Stimulated activated CD8-positive, alpha-beta memory T cell treated with anti-CD3 and anti-CD28 coated beads, Interleukin-2, amount 100 ng/mL, for 1 hour (primary cell): Measurements from ENCODE around the gene NXNL2.

ENCODE experiments used
- DNase-seq, 2 donors: peaks; one replicate each; pipeline ENCODE4 v3.0.0-alpha.2; 2020; ENCODE audit warnings: low read depth in 2 of 2

The NXNL2 gene

GRCh38 chr9:88534456-88535225 lies at the start of gene NXNL2:
NXNL2 (plus strand) TSS chr9:88535178; CDS start chr9:88535435, 257 bp downstream.
- peak in 1 of 2 donors; percentile 21 for DNase-seq

- no peak for DNase-seq
Observed at GRCh38 chr9:88488166-88488565, 46.8 kb upstream of the NXNL2 start.

GRCh38 chr9:88494983-88495721 lies 39.8 kb upstream of the NXNL2 start:
- DNase-seq, result no peak

GRCh38 chr9:88497224-88497623 lies 37.8 kb upstream of the NXNL2 start:
- DNase-seq, result no peak

DNA sequence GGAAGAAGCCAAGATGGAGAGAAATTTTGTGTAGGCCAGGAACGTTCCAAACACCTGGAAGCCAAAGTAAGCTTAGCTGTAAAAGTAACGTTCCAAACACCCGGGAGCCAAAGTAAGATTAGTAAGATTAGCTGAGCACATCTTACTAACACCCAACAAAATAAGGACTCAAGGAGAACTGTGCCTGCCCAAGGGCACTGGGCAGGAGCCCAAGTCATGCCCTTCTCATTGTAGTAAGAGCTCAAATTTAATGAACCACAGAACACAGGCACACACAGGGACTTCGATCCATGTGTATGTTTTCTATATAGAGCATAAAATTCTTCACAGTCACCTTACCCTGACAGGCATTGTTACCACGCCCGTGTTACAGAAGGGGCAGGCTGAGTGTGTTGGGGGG lies 36.1 kb upstream of the NXNL2 start:
- no peak for DNase-seq

- no peak for DNase-seq
Observed at GRCh38 chr9:88501086-88501485, 33.9 kb upstream of the NXNL2 start.

- no peak for DNase-seq
Observed at GRCh38 chr9:88502552-88503034, 32.4 kb upstream of the NXNL2 start.

DNA sequence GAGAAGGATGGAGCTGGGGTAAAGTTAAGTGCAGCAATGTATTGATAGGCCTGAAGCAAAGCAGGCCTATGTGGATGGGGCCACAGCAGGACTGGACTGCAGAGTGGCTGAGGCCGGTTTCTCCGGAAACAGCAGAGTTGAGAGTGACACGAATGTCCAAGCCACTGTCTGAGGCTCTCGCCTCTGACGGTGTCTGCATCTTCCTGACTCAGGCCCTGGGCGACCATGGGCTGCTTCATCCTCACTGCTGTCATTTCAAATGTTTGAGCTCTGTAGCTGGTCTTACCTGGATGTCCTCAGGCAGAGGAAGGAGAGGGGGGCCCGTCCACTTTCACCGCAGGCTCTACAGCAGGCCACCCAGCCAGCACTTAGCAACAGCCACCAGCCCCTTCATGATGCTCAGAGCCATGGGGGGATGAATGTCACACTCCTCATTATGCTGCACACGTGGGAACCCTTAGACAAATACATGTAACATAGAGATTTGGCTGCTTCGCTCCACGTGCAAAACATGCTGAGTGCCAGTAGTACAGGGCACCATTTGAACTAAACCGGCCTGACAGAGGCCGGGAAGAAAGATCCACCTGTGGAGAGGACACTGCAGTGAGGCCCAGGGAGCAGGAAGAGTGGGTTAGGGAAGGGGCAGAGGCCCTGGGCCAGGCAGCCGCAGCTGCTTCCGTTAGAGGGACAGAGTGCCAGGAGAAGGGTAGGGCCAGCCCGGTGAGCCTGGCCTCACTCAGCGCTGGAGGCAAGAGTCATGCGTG lies 31.7 kb upstream of the NXNL2 start:
- no peak for DNase-seq

DNA sequence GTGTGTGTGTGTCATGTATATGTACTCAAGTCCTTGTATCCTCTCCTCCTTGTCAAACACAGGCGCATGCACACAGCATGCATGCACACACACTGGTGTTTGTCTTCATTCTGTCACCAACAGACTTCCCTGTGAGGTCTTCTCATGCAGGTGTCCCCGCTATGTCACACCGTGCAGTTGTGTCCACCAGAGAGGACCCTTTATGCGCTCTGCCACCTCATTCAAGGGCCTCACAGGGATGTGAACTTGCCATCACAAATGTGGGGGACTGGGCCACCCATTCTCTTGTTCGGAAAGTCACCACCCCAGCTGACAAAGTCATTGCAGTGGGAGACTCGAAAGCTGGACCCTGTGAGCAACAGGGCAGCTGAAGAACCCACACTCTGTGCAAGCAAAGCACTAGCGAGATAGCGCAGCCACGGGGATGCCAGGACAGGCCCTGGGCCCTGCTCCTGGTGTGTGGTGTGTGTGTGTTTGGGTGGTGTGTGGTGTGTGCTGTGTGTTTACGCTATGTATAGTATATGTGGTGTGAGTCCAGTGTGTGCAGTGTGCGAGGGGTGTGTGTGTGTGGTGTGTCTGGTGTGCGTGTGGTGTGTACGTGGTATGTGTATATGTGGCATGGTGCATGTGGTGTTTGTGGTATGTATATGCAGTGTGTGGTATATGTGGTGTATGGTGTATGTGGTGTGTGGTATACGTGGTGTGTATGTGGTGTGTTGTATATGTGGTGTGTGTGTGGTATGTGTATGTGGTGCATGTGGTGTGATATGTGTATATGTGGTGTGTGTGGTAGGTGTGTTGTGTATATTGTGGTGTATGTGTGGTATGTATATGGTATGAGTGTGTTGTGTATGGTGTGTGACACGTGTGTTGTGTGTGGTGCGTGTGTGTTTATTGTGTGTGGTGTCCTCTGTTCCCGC lies 30.9 kb upstream of the NXNL2 start:
- no peak for DNase-seq

DNA sequence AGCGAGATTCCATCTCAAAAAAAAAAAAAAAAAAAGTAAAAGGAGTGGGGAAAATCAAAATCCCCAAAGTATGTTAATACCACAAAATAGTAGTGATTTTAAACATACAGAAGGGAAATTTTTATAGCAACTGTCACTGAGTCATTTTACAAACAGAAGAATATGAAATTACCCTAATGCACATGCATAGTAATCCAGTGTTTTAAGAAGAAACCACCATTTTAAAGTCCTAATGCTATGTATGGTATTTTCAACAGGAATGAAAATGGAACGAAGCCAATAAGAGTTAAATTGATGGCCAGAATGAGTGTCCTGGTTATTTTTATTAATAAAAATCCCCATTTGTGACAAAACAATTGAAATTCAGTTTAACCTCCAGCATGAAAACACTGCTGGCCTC lies 26.7 kb upstream of the NXNL2 start:
- DNase-seq, result no peak

DNA sequence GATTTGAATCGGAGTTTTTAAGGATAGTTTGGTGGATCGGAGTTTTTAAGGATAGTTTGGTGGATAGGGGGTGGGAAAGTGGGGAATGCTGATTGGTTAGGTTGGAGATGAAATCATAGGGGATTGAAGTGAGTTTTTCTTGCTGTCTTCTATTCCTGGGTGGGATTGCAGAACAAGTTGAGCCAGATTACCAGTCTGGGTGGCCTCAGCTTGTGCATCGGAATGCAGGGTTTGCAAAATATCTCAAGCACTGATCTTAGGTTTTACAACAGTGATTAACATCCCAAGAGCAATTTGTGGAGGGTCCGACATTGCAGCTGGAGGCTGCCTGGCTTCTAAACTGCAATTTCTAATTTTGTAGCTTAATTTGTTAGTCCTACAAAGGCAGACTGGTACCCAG lies 23.1 kb upstream of the NXNL2 start:
- no peak for DNase-seq

- DNase-seq, result no peak
Observed at GRCh38 chr9:88514247-88514646, 20.7 kb upstream of the NXNL2 start.

DNA sequence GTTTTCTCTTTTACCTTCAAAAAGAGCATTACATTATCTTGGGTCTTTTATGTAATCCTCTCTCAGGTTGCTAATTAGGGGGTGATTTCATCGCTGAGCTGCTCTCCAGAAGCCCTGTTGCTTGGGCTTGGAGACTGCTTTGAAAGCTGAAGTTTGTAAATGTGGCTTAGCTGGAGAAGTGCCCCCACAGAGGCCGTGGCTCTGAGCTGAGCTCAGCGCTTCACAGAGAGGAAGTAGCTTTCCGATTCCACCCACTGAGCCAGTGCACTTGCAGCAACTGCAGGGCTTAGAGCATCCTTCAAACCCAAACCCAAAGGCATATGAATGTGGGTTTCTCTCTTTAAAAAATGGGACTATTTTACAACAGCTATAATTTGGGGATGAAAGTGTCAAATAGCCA lies 13.7 kb upstream of the NXNL2 start:
- no peak for DNase-seq

DNA sequence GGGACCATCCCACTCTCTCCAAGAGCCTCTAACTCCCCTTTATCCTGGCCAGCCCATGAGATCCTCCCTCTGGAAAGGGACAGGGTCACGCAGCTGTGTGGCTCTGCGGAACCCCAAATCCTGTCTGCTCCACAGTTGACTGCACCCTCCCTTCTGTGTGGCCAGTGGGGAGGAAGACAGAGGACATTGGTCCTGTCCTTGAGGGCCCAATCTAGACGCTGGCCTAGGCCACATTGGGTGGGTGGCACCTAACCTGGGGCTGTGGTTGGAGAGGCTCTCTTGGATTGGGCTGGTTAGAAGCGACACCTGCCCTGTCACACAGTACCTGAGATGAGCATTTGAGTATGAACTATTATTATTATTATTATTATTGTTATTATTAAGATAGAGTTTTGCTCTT lies 12.6 kb upstream of the NXNL2 start:
- DNase-seq, result no peak

DNA sequence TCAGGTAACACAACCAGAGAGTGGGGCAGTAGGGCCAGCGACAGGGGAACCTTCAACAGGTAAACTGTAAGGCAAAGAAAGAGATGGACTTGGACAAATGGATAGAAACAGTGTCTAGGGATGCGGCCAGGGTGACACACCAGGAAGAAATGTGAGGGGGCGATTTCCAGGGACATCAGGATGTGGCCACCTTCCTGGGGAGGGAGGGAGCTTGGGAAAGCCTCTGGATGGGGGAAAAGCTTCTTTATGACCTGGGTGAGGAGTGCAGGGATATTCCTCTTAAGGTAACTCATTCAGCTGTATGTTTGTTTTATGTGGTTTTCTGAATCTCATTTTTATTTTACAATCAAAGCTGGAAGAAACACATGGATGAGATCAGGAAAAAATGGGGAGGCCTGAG lies 11.9 kb upstream of the NXNL2 start:
- DNase-seq, result no peak

DNA sequence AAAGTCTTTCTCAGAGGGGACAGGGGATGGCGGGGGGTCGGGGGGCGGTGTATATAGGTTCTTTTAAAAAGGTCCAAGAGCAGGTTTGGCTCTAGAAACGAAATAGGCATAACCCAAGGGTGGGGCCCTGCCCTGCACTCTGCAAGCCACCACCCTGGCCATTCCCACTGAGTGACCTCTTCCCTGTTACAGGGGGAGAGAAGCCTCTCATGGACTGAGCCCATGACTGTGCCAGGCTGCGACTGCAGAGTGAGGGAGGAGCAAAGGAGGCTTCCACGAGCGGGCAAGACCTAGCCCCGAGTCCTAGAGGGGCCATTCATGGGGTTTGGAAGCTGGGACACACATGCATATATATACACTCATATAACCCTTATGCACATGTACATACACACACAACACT lies 10.1 kb upstream of the NXNL2 start:
- no peak for DNase-seq

- DNase-seq, result no peak
Observed at GRCh38 chr9:88527618-88528017, 7.4 kb upstream of the NXNL2 start.

DNA sequence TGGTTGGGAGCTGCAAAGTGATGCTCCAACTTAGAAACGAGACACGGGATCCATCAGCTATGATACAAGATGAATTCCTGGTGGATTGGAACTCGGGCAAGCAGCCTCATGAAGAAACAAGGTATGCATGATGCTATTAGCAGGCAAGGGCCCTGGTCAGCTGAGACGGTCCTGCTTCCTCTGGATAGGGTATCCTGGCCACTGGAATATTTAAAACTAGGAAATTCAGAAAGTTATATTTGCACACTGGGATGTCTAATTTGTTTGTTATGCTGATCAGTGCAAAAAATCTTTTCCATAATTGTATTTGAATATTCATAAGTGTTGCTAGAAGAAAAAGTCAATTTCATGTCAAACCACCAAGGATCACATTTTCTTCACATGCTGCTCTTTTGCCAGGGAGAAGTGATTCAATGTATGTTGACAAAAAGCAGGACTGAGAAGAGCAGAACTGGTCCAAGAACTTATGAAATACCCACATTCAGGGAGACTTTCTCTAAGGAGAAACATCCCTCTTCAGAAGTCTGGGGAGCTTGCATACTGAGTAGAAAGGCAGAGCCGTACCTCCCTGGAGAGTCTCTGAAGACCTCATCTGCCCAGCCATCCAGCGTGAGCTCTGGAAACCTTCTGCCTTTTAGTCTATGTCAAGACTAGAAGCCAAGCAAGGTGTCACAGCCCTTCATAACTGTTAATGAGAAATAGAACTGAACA lies 6.7 kb upstream of the NXNL2 start:
- DNase-seq, result no peak

- no peak for DNase-seq
Observed at GRCh38 chr9:88529496-88529895, 5.5 kb upstream of the NXNL2 start.

- no peak for DNase-seq
Observed at GRCh38 chr9:88530051-88530450, 4.9 kb upstream of the NXNL2 start.
